Measurements from ENCODE around the gene GNAI2.

Gene GNAI2

DNA sequence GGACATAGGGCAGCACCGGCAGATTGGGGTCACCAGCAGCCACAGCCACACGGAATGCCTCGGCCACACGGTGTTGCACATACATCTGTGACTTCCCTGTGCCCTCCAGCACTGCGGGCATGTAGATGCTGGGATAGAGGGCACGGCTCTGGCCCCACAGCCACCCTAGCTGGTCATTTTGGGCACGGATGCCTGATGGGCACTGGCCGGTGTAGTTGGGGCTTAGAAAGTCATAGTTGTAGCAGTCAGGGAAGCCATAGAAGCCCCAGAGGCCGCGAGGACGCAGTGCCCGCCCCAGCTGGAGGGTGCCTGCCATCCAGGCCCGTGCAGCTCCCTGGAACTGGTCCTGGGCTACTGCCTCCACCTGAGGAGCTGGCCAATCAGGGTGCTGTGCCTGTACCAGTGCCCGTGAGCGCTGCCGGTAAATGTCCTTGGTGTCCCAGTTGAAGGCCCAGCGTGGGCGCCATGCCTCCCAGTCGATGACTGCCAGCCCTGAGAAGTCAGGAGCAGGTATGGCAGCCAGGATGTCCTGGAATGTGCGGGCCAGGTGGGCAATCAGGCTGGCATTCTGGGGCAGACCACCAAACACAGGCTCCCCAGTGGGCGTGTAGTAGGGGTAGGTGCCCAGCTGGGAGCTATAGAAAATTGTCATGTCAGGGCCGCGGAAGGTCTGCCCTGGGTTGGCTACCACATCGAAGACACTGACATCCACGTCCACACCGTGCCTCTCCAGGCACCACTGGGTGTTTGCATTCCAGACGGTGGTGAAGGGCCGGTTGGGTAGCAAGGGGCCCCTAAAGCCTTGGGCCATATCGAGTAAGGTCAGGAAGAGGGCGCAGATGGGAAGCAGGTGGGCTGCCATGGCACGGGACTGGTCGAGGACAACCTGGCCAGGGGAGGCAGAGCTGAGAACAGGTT is 66.3 kb downstream of the GNAI2 start:
- in situ Hi-C loops (cut with MboI; ENCODE audit: low sequenced_read_pairs, unreplicated experiment) = no loop called here
- TF ChIP-seq, protein P1, sequence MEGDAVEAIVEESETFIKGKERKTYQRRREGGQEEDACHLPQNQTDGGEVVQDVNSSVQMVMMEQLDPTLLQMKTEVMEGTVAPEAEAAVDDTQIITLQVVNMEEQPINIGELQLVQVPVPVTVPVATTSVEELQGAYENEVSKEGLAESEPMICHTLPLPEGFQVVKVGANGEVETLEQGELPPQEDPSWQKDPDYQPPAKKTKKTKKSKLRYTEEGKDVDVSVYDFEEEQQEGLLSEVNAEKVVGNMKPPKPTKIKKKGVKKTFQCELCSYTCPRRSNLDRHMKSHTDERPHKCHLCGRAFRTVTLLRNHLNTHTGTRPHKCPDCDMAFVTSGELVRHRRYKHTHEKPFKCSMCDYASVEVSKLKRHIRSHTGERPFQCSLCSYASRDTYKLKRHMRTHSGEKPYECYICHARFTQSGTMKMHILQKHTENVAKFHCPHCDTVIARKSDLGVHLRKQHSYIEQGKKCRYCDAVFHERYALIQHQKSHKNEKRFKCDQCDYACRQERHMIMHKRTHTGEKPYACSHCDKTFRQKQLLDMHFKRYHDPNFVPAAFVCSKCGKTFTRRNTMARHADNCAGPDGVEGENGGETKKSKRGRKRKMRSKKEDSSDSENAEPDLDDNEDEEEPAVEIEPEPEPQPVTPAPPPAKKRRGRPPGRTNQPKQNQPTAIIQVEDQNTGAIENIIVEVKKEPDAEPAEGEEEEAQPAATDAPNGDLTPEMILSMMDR (IDR thresholded peaks at IDR 0.05; ENCODE audit: borderline replicate concordance, control extremely low read depth, extremely low read depth, insufficient read depth, missing control alignments) = no peak
- no peak for DNase-seq (ENCODE audit: low spot score)

DNA sequence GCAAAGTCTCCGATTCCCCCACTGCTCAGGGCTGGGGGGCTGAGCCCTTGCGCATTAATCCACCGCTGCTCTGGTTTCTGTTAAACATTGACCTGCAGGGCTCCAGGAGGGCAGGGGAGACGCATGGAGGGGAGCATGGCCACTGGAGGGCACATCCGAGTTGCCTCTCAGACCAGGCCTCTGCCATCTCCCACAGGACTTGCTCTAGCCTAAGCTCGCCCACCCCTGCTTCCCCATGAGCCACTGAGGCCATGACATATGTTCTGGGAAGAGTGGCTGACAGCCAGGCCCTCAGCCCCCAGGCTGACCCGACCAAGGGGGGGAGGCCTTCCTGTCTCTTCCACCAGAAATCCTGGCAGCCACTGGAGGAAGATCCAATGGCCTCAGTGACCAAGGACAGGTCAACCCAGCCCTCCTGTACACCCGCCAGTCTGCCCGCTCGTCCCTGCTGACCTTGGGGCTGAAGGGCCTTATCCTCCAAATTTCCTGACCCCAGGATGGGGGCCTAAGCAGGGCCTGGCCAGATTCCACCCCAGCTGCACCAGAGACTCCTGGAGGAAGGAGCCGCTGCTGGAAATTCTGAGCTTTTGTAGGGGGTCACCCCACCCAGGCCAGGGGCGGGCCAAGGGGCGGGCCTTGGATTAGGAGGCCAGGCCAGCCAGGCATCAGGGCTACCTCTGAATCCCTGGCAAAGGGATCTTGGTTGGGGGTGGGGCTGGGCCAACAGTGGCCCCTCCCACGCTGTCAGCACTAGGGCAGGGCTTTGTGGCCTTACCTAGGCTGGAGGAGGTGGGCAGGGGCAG is 67.2 kb downstream of the GNAI2 start, which contains the start of gene HYAL1:
HYAL1 (minus strand) TSS at position 562 of the 803 bp plus-strand sequence. CDS start 618 bp downstream, outside the sequence.
- in situ Hi-C loops (cut with MboI; ENCODE audit: low sequenced_read_pairs, unreplicated experiment) = no loop called here
- no peak for DNase-seq (ENCODE audit: low spot score)
- TF ChIP-seq, protein P1 (IDR thresholded peaks at IDR 0.05; ENCODE audit: borderline replicate concordance, control extremely low read depth, extremely low read depth, insufficient read depth, missing control alignments) = no peak

DNA sequence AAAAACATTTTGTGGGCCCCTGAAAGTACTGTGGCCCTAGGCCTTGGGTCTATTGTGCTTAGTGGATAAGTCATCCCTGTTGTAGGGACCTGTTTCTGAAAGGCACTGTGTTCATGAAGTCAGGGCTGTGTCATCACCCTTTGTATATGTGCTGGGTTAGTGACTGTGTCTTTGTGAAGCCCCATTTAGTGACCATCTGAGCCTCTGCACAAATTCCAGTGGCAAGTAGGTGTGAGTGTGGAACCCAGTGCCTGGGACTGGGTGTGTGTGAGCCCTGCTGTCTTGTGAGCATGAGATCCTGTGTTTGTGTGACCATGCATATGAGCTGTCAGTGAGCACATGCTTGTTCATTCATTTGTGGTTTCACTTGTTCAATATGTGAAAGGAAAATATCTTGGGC is 68.6 kb downstream of the GNAI2 start:
- TF ChIP-seq, protein P1 (IDR thresholded peaks at IDR 0.05; ENCODE audit: borderline replicate concordance, control extremely low read depth, extremely low read depth, insufficient read depth, missing control alignments) = no peak
- DNase-seq (ENCODE audit: low spot score) = no peak
- in situ Hi-C loops (cut with MboI; ENCODE audit: low sequenced_read_pairs, unreplicated experiment) = no loop called here
